CD4-positive, alpha-beta T cell (primary cell): ENCODE results near the gene PTGDR. TPM values are rescaled to one million over a fixed set of nuclear protein-coding genes. Genes with fewer than 3 reads are reported as not detected.

ENCODE experiments used
- ATAC-seq: fragments of 200-7000 bp; cut with Tn5 transposase; one replicate; pipeline ENCODE4 v1.10.0; 2022; ENCODE audit warnings: mild to moderate bottlenecking; ENCODE audit not compliant: poor library complexity
- CTCF ChIA-PET: fragments of 350-600 bp; sonication (Branson Sonifier 250); formaldehyde crosslinking; loops from one replicate; lab custom pipeline; 2021; ENCODE audit warnings: antibody characterized with exemption, inconsistent platforms; lab: Charles Lee
- POLR2A ChIA-PET: fragments of 350-600 bp; sonication (Branson Sonifier 250); formaldehyde crosslinking; loops from one replicate; lab custom pipeline; 2021; ENCODE audit warnings: antibody characterized with exemption, inconsistent platforms; lab: Charles Lee
- DNase-seq, 14 experiments: peaks; one replicate each; pipeline ENCODE4 v3.0.0-alpha.2; 2013 to 2020; ENCODE audit warnings: mixed read lengths in 2 of 14
- H3K27ac ChIP-seq, 2 donors: one replicate each; pipeline versions ENCODE4 v1.5.1 to v1.7.0; 2013; ENCODE audit warnings: low read length in 2 of 2, low read depth in 1 of 2, mild to moderate bottlenecking in 1 of 2
- H3K27me3 ChIP-seq, 2 experiments: 1 replicate in 1 of 2; 2 replicates in 1 of 2; pipeline versions ENCODE4 v1.6.1 to v1.7.0; 2013; ENCODE audit warnings: low read length in 2 of 2, control low read depth in 1 of 2, mild to moderate bottlenecking in 1 of 2, moderate library complexity in 1 of 2; ENCODE audit not compliant: insufficient read depth in 2 of 2, control insufficient read depth in 1 of 2
- H3K36me3 ChIP-seq: one replicate; pipeline ENCODE4 v1.6.1; 2013; ENCODE audit warnings: low read length, control low read depth; ENCODE audit not compliant: insufficient read depth
- H3K4me1 ChIP-seq: one replicate; pipeline ENCODE4 v1.6.1; 2013; ENCODE audit warnings: low read length, control low read depth; ENCODE audit not compliant: insufficient read depth
- H3K4me3 ChIP-seq: one replicate; pipeline ENCODE4 v1.5.1; 2013; ENCODE audit warnings: mild to moderate bottlenecking, low read length, moderate library complexity
- H3K9me3 ChIP-seq, 2 experiments: 1 replicate in 1 of 2; 2 replicates in 1 of 2; pipeline versions ENCODE4 v1.6.1 to v1.7.0; 2013; ENCODE audit warnings: low read length in 2 of 2, mild to moderate bottlenecking in 2 of 2, control low read depth in 1 of 2, moderate library complexity in 1 of 2; ENCODE audit not compliant: control insufficient read depth in 1 of 2, insufficient read depth in 1 of 2
- H3K27ac Mint-ChIP-seq: one replicate; pipeline ENCODE4 v1.8.0; 2020; ENCODE audit warnings: mixed read lengths
- H3K27me3 Mint-ChIP-seq: one replicate; pipeline ENCODE4 v1.8.0; 2021; ENCODE audit warnings: mixed read lengths
- H3K36me3 Mint-ChIP-seq: one replicate; pipeline ENCODE4 v1.8.0; 2021; ENCODE audit warnings: low read depth, mixed read lengths
- H3K4me1 Mint-ChIP-seq: one replicate; pipeline ENCODE4 v1.8.0; 2021; ENCODE audit warnings: low read depth, mixed read lengths
- H3K4me3 Mint-ChIP-seq: one replicate; pipeline ENCODE4 v1.8.0; 2020; ENCODE audit warnings: mild to moderate bottlenecking, mixed read lengths
- H3K9me3 Mint-ChIP-seq: one replicate; pipeline ENCODE4 v1.8.0; 2020; ENCODE audit warnings: mixed read lengths
- CTCF ChIP-seq: fragments of 200-600 bp; IDR thresholded peaks from one replicate; pipeline ENCODE4 v1.8.0; 2022; ENCODE audit warnings: antibody characterized with exemption, mild to moderate bottlenecking
- intact Hi-C, 2 experiments: fragments of 100-400 bp; cut with DNase I in 1 of 2; cut with micrococcal nuclease in 1 of 2; formaldehyde crosslinking; loops; one replicate each; pipeline versions ENCODE4 v1.15.1 to v1.9.0; 2023 to 2025; cut with DNase I, micrococcal nuclease
- total RNA-seq, 174 experiments: library from RNA in 2 of 174; stranded (reverse) in 2 of 174; gene quantifications; one replicate each; pipeline ENCODE4 v1.2.3 and lab custom pipeline; 2021 to 2026

Gene PTGDR
- total RNA-seq, 2 experiments from 2014 or later: 0.20 to 0.41 TPM

GRCh38 chr14:52269982-52270381, 2.5 kb downstream of the PTGDR start:
- Mint-ChIP-seq H3K4me3 (no peak overlapping the region), H3K27ac (no peak overlapping the region), H3K36me3 (no peaks in the 10 kb centered on the region), H3K27me3 (peaks cover 50% of the 10 kb centered on the region), H3K4me1 (peaks cover 34% of the 10 kb centered on the region), H3K9me3 (no peaks in the 10 kb centered on the region)
- Histone ChIP-seq H3K4me3 (peak overlapping the region; percentile 66), H3K36me3 (no peaks in the 10 kb centered on the region), H3K27ac (no peak overlapping the region), H3K27me3 (peaks cover 23 to 26% of the 10 kb centered on the region in 2 experiments), H3K4me1 (peaks cover 43% of the 10 kb centered on the region), H3K9me3 (peaks cover 0 to 9% of the 10 kb centered on the region in 2 experiments)
- DNase-seq: no peak
- no peak for TF ChIP-seq CTCF
- intact Hi-C loops: loop anchor here (10.0 kb wide), 2 partner anchors 225 to 275 kb away; no protein-coding TSS in a partner anchor
- ChIA-PET CTCF (no interaction called here), POLR2A (no interaction called here)
- ATAC-seq: no peak

- H3K27ac Mint-ChIP-seq: no peak overlapping the region
- H3K4me3 ChIP-seq: no peak overlapping the region
- no peak overlapping the region for H3K27ac ChIP-seq
- H3K9me3 Mint-ChIP-seq: no peaks in the 10 kb centered on the region
- intact Hi-C loops: loop anchor here (10.0 kb wide), 2 partner anchors 227 to 277 kb away; no protein-coding TSS in a partner anchor
- no peak overlapping the region for H3K4me3 Mint-ChIP-seq
- no peak for TF ChIP-seq CTCF
- H3K27me3 Mint-ChIP-seq: peaks cover 45% of the 10 kb centered on the region
- peaks cover 23 to 26% of the 10 kb centered on the region in 2 experiments for H3K27me3 ChIP-seq
- H3K4me1 ChIP-seq: peaks cover 28% of the 10 kb centered on the region
- peaks cover 0 to 9% of the 10 kb centered on the region in 2 experiments for H3K9me3 ChIP-seq
- peaks cover 20% of the 10 kb centered on the region for H3K4me1 Mint-ChIP-seq
- CTCF ChIA-PET: no interaction called here
- no peaks in the 10 kb centered on the region for H3K36me3 ChIP-seq
- POLR2A ChIA-PET: no interaction called here
- DNase-seq (peak in 1 of 14 experiments; percentile 20), ATAC-seq (no peak)
- H3K36me3 Mint-ChIP-seq: no peaks in the 10 kb centered on the region
Observed at GRCh38 chr14:52271538-52271937, 4.0 kb downstream of the PTGDR start.

- intact Hi-C loops: loop anchor here (10.0 kb wide), 2 partner anchors 228 to 278 kb away; no protein-coding TSS in a partner anchor
- CTCF ChIA-PET: no interaction called here
- H3K27ac Mint-ChIP-seq: no peak overlapping the region
Observed at GRCh38 chr14:52272375-52272774, 4.9 kb downstream of the PTGDR start.

More at GRCh38 chr14:52272375-52272774, 4.9 kb downstream of the PTGDR start:
- no peak for ATAC-seq
- DNase-seq: peak in 4 of 14 experiments; percentile 12 to 74 (median 64)
- H3K27ac ChIP-seq: no peak overlapping the region
- H3K4me1 ChIP-seq: peaks cover 20% of the 10 kb centered on the region
- Mint-ChIP-seq H3K4me3 (no peak overlapping the region), H3K36me3 (no peaks in the 10 kb centered on the region), H3K27me3 (peaks cover 42% of the 10 kb centered on the region), H3K4me1 (peaks cover 12% of the 10 kb centered on the region), H3K9me3 (no peaks in the 10 kb centered on the region)
- H3K4me3 ChIP-seq: no peak overlapping the region
- peaks cover 0 to 9% of the 10 kb centered on the region in 2 experiments for H3K9me3 ChIP-seq
- H3K36me3 ChIP-seq: no peaks in the 10 kb centered on the region
- no peak for TF ChIP-seq CTCF
- H3K27me3 ChIP-seq: peaks cover 20 to 21% of the 10 kb centered on the region in 2 experiments
- POLR2A ChIA-PET: no interaction called here
